ENCODE data around the gene EIPR1. TPM values are rescaled to one million over a fixed set of nuclear protein-coding genes. Genes with fewer than 3 reads are reported as not detected.
"Not testable (repeated sequence)": the region's sequence is repeated elsewhere in the genome, so short reads cannot be mapped to it uniquely, and the experiment has no call there.

The EIPR1 gene
- total RNA-seq, 1 donor from 2014 or later, result 25.9 TPM

GRCh38 chr2:3403587-3404334, 26.1 kb upstream of the EIPR1 start:
- no peak for ATAC-seq

GRCh38 chr2:3399829-3400228, 22.2 kb upstream of the EIPR1 start:
- no peak for ATAC-seq

GRCh38 chr2:3399381-3399780, 21.8 kb upstream of the EIPR1 start:
- no peak for ATAC-seq

GRCh38 chr2:3398857-3399256, 21.2 kb upstream of the EIPR1 start:
- no peak for ATAC-seq

GRCh38 chr2:3396920-3397559, 19.4 kb upstream of the EIPR1 start:
- no peak for ATAC-seq

GRCh38 chr2:3392216-3392615, 14.6 kb upstream of the EIPR1 start:
- no peak for ATAC-seq

DNA sequence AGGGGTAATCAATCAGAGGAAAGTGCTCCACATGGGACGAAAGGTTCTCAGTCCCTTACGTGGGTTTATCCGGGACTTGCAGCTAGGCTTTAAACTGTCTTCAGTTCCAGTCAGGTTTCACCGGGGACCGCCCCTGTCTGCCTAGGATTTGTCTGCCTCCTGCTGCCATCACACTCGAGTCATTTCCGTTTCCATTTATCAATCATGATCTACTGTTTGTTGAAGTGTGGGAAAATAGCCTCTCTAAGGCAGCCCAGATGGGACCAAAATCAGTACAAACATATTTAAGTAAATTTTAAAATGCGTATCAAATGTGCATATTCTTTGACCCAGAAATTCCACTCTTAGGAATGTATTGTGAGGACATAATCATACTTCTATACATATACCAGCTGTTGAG, 12.4 kb upstream of the EIPR1 start:
- ATAC-seq, result no peak

- no peak for ATAC-seq
Observed at GRCh38 chr2:3389193-3389592, 11.6 kb upstream of the EIPR1 start.

- ATAC-seq, result no peak
Observed at GRCh38 chr2:3388412-3388738, 10.8 kb upstream of the EIPR1 start.

DNA sequence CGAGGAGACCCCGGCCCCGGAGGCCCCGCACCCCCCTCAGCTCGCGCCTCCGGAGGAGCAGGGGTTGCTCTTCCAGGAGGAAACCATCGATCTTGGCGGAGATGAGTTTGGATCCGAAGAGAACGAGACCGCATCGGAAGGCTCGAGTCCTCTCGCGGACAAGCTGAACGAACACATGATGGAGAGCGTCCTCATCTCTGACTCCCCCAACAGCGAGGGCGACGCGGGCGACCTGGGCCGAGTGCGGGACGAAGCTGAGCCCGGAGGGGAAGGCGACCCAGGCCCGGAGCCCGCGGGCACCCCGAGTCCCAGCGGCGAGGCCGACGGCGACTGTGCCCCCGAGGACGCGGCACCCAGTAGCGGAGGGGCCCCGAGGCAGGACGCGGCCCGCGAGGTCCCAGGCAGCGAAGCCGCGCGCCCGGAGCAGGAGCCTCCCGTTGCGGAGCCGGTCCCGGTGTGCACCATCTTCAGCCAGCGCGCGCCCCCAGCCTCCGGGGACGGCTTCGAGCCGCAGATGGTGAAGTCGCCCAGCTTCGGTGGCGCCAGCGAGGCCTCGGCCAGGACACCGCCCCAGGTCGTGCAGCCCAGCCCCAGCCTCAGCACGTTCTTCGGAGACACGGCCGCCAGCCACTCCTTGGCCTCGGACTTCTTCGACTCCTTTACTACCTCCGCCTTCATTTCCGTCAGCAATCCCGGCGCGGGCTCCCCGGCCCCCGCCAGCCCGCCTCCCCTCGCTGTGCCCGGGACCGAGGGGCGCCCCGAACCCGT, 10.2 kb upstream of the EIPR1 start:
- ATAC-seq, result peak; percentile 32

- ATAC-seq, result no peak
Observed at GRCh38 chr2:3387011-3387410, 9.4 kb upstream of the EIPR1 start.

DNA sequence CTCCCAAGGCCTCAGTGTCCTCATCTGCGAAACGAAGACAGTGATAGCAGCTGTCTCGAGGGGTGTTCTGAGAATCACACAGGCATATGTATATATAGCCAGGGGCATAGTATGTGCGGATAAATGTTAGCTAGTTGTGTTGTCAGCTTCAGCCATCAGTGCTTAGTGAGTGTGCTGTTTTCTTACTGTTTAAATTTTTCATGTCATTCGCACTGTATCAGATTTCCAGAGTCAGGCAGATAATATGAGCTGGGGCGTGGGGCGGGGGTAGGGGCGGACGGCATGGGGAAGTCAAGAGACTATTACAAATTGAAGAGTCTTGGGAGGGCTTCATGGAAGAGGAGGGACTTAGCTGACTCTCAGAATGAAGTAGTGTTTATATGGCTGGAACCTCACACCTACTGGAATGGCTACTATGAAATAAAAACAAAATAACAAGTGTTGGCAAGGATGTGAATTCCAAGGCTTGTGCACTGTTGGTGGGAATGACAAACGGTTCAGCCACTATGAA, 8.9 kb upstream of the EIPR1 start:
- ATAC-seq, result no peak

DNA sequence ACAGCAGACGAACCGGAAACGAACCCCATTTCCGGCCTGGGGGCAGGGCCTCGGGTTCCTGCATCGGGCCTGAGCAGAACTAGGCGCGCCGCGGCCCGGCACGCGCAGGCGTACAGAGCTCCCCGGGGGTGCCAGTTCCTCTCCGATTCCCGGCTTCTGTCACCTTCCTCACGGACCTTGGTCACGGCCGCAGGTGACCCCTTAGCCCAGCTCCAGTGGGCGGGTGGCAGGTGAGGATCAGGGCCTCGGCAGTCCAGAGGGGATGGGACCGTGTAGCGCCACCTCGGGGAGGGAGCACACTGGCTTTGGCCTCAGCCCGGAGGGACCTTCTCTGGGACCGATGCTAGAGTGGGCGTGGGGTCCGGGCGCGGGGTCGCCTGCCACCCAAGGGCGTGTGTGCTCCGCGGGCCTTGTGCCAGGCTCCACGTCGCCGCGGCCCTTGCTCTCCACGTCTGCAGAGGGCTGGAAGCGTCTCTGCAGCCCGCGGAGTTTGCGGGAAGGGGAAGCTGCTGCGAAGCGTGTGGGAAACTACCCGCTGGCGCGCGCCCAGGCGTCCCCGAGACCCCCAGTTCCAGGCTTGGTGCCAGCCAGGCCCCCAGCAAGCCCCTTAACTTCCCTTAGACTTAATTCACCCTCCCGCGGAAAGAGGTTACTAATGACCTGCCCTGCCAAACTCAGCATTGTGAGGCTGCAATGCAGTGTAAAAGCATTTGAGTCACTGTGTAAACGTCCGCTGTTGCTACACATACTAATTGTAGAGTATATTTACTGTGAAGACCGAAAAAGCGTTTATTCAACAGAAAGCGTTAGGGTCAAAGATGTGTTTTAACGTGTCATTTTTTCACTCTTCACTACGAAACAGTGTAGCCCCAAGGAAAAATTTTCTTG, 2.3 kb upstream of the EIPR1 start, which contains the start of gene TRAPPC12:
TSS of gene TRAPPC12 (plus strand) at position 48 of the 888 bp plus-strand sequence. CDS start 7,930 bp downstream, outside the sequence.
- ATAC-seq, result peak; percentile 88

- no peak for ATAC-seq
Observed at GRCh38 chr2:3379339-3379646, 1.7 kb upstream of the EIPR1 start.

DNA sequence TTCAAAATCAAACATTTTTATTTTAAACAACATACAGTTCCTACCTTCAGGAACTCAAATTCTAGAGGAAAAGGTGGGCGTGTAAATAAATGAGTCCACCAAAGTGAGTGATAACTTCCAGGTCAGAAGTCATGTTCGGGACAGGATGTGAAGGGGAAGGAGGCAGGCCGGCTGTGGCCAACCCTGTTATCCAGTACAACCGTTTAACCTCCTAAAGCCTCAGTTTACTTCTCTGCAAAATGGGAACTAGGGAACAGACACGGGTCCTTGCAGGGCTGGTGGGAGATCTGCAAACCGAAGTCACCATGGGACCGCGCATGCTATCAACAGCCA, 373 bp downstream of the EIPR1 start:
- peak; percentile 4 for ATAC-seq

DNA sequence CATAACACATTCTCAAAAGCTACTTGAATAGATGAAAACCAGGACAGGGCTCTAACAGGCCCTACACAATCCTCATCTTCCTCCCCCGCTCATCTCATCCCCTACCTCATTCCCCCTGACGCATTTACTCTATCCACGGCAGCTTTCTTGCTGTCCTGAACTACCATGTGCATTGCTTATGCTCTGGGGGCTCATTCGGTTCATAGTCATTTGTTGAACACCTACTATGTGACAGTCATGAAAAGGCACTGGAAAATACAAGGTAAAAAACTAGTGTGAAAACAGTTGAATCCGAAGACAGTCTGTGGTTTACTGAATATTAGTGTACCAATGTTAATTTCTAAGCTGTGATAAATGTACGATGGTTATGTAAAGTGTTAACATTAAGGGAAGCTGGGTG, 797 bp downstream of the EIPR1 start:
- ATAC-seq, result no peak

- not testable (repeated sequence) for ATAC-seq
Observed at GRCh38 chr2:3369340-3370181, 8.1 kb downstream of the EIPR1 start.

DNA sequence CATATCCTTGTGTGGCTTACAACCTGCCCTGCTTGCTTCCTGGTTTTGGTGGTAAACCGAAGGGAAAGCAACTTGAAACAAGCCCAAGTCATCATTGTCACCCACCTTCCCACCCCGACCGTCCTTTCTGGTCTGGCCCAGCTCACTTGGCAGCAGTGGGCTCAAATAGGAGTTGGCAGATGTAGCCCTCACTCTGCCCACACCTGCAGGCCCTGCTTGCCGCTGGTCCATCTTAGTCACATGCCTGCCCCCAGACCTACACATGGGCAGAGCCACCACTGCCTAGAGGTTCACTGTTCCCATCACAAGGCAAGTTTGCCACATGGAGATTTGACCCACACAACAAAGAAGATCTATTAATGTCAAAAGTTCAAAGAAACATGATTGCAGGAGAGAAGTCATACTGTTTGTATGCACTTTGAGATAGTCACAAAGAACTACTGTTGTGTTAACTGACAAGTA, 9.3 kb downstream of the EIPR1 start:
- no peak for ATAC-seq

GRCh38 chr2:3365219-3365618, 12.4 kb downstream of the EIPR1 start:
- no peak for ATAC-seq

- ATAC-seq, result peak; percentile 70
Observed at GRCh38 chr2:3361518-3362389, 15.9 kb downstream of the EIPR1 start.

GRCh38 chr2:3357926-3358325, 19.7 kb downstream of the EIPR1 start:
- ATAC-seq, result no peak
